ENCODE results near the gene STK31.
"Not testable (repeated sequence)": the region's sequence is repeated elsewhere in the genome, so short reads cannot be mapped to it uniquely, and the experiment has no call there.

Gene STK31

GRCh38 chr7:23788843-23789242, 78.8 kb downstream of the STK31 start:
- no peak overlapping the region for H3K4me3 ChIP-seq (ENCODE audit: low read depth, low read length)

- no peak overlapping the region for H3K4me3 ChIP-seq (ENCODE audit: low read depth, low read length)
Measured at GRCh38 chr7:23791721-23792120, 81.7 kb downstream of the STK31 start.

GRCh38 chr7:23802720-23803397, 92.8 kb downstream of the STK31 start:
- no peak overlapping the region for H3K4me3 ChIP-seq (ENCODE audit: low read depth, low read length)

- no peak overlapping the region for H3K4me3 ChIP-seq (ENCODE audit: low read depth, low read length)
Measured at GRCh38 chr7:23804707-23805106, 94.7 kb downstream of the STK31 start.

GRCh38 chr7:23808421-23808820, 98.4 kb downstream of the STK31 start:
- H3K4me3 ChIP-seq (ENCODE audit: low read depth, low read length) = no peak overlapping the region

GRCh38 chr7:23810099-23810498, 100.1 kb downstream of the STK31 start:
- H3K4me3 ChIP-seq (ENCODE audit: low read depth, low read length) = no peak overlapping the region

GRCh38 chr7:23811540-23811939, 101.5 kb downstream of the STK31 start:
- no peak overlapping the region for H3K4me3 ChIP-seq (ENCODE audit: low read depth, low read length)

GRCh38 chr7:23828125-23828524, 118.1 kb downstream of the STK31 start:
- H3K4me3 ChIP-seq (ENCODE audit: low read depth, low read length) = not testable (repeated sequence)

GRCh38 chr7:23832733-23833132, 122.7 kb downstream of the STK31 start:
- not testable (repeated sequence) for H3K4me3 ChIP-seq (ENCODE audit: low read depth, low read length)

GRCh38 chr7:23833405-23833804, 123.4 kb downstream of the STK31 start:
- no peak overlapping the region for H3K4me3 ChIP-seq (ENCODE audit: low read depth, low read length)

GRCh38 chr7:23844837-23845236, 134.8 kb downstream of the STK31 start:
- not testable (repeated sequence) for H3K4me3 ChIP-seq (ENCODE audit: low read depth, low read length)

GRCh38 chr7:23852135-23852534, 142.1 kb downstream of the STK31 start:
- H3K4me3 ChIP-seq (ENCODE audit: low read depth, low read length) = no peak overlapping the region

GRCh38 chr7:23852988-23853387, 143.0 kb downstream of the STK31 start:
- no peak overlapping the region for H3K4me3 ChIP-seq (ENCODE audit: low read depth, low read length)

- no peak overlapping the region for H3K4me3 ChIP-seq (ENCODE audit: low read depth, low read length)
Measured at GRCh38 chr7:23863209-23863787, 153.3 kb downstream of the STK31 start.

GRCh38 chr7:23864973-23865372, 155.0 kb downstream of the STK31 start:
- no peak overlapping the region for H3K4me3 ChIP-seq (ENCODE audit: low read depth, low read length)

- no peak overlapping the region for H3K4me3 ChIP-seq (ENCODE audit: low read depth, low read length)
Measured at GRCh38 chr7:23873306-23873705, 163.3 kb downstream of the STK31 start.

GRCh38 chr7:23876526-23876925, 166.5 kb downstream of the STK31 start:
- H3K4me3 ChIP-seq (ENCODE audit: low read depth, low read length) = not testable (repeated sequence)

Data from iPS-11a (cell line).